Activated CD4-positive, alpha-beta T cell treated with anti-CD3 and anti-CD28 coated beads, Interleukin-10, Interleukin-2, amounts not matched to agents 100 ng/mL and 50 ng/mL, durations not matched to agents 16 hours and 8 hours (primary cell): ENCODE results near the gene CHD3.
A peak's percentile ranks its signal among the peaks of the same experiment; 100 is the strongest.

Source experiments
- DNase-seq: peaks from one replicate; pipeline ENCODE4 v3.0.0-alpha.2; 2020

Gene CHD3

DNA sequence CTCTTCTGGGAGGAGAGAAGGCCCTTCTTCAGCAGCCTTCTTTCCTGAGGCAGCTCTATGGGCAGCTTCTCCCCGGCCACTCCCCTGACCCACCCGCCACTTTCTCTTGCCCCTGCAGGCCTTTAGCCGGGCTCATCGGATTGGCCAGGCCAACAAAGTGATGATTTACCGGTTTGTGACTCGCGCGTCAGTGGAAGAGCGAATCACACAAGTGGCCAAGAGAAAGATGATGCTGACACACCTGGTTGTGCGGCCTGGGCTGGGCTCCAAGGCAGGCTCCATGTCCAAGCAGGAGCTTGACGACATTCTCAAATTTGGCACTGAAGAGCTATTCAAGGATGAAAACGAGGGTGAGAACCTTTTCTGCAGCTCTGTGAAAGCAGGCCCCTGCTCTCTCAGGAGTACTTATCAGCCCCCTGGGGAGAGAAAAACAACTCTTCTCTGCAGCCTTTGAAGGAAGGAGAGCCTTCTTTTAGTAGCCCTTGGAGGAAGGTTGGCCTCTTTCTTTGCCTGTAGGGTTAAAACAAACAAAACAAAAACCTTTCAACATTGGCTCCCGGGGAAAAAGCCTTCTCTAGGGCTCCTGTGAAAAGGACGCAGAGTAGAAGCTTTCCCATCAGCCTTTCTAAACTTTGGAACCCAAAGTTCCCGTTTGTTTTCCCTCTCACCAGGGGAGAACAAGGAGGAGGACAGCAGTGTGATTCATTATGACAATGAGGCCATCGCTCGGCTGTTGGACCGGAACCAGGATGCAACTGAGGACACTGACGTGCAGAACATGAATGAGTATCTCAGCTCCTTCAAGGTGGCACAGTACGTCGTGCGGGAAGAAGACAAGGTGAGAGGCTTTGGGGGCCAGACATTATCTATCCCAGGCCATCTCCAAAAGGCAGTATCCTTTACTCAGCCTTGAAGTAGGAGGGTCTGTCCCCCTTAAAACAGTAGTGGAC lies 14.8 kb downstream of the CHD3 start:
- DNase-seq = no peak

GRCh38 chr17:7909089-7909488 lies 20.5 kb downstream of the CHD3 start:
- DNase-seq = no peak

GRCh38 chr17:7910281-7910680 lies 21.7 kb downstream of the CHD3 start:
- DNase-seq = no peak

GRCh38 chr17:7910711-7911110 lies 22.1 kb downstream of the CHD3 start:
- DNase-seq = no peak

- no peak for DNase-seq
Observed at GRCh38 chr17:7911116-7911515, 22.5 kb downstream of the CHD3 start.

DNA sequence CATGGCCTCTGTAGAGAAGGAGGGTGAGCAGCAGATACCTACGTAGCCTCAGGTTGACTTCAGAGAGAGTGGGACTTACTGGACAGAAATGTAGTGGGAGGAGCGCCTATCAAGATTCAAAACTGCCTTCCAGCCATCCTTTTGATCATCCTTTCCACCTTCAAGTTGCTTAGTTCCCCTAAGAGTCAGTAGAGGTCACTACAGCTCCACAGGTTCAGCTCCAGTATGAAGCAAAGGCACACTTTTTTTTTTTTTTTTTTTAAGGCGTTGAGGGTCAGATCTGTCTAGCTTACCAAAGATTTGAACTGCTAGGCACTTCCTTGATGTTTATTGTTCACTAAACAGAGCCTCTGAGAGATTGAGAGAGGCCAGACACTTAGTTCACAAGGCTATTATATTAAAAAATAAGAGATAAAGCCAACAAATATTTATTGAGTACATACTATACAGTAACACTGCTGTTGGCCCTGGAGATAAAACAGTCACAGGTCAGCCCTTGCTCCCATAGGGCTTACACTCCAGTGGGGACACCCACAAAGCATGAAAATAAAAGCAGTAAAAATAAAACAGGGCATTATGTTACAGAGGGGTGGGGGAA lies 24.4 kb downstream of the CHD3 start:
- DNase-seq = peak; percentile 82

GRCh38 chr17:7915179-7915610 lies 26.6 kb downstream of the CHD3 start:
- DNase-seq = no peak

- DNase-seq = peak; percentile 90
Observed at GRCh38 chr17:7915611-7916384, 27.2 kb downstream of the CHD3 start, which contains the start of gene RNF227. Gene RNF227, minus strand, starts transcription at chr17:7916289. Its CDS starts 94 bp downstream, at chr17:7916195.

DNA sequence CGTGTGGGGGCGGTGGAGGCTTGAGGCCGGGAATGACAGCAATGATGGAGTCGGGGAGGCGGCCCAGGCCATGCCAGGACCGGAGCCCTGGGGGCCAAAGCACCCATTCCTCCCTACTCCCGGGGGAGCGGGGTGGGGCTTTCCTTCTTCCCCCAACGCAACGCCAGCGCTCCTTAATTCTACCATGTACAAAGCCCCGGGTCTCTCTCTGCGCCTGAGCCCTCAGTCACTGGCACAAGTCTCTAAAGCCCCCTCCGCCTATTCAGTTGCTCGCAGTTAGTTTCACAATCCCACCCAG lies 27.7 kb downstream of the CHD3 start:
- DNase-seq = no peak

- DNase-seq = no peak
Observed at GRCh38 chr17:7916808-7917207, 28.2 kb downstream of the CHD3 start.

- DNase-seq = no peak
Observed at GRCh38 chr17:7922269-7922844, 33.8 kb downstream of the CHD3 start.

- DNase-seq = peak; percentile 75
Observed at GRCh38 chr17:7922845-7923628, 34.4 kb downstream of the CHD3 start.

DNA sequence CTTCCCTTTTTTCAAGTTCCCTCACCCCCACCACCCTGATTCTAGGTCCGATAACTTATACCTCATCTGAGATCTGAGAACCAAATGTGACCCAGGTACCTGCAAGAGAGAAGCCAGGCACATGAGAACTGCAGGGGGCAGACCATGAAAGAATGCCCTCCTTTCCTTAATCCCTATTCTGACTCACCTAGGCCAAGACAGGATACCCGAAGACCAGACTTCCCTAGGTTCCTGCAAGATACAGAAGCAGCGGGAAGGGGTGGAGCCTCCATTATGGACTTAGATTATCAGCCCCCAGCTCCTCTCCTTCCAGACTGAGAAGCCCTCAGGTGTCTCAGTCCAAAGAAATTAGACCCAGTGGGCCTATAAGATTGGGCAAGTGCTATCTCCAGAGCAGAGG lies 39.0 kb downstream of the CHD3 start:
- no peak for DNase-seq

GRCh38 chr17:7929158-7930023 lies 40.8 kb downstream of the CHD3 start, which contains the start of gene KCNAB3:
Gene KCNAB3, minus strand, starts transcription at chr17:7929856. Its CDS starts 421 bp downstream, at chr17:7929435.
- peak; percentile 66 for DNase-seq

- no peak for DNase-seq
Observed at GRCh38 chr17:7930841-7931631, 42.4 kb downstream of the CHD3 start.

DNA sequence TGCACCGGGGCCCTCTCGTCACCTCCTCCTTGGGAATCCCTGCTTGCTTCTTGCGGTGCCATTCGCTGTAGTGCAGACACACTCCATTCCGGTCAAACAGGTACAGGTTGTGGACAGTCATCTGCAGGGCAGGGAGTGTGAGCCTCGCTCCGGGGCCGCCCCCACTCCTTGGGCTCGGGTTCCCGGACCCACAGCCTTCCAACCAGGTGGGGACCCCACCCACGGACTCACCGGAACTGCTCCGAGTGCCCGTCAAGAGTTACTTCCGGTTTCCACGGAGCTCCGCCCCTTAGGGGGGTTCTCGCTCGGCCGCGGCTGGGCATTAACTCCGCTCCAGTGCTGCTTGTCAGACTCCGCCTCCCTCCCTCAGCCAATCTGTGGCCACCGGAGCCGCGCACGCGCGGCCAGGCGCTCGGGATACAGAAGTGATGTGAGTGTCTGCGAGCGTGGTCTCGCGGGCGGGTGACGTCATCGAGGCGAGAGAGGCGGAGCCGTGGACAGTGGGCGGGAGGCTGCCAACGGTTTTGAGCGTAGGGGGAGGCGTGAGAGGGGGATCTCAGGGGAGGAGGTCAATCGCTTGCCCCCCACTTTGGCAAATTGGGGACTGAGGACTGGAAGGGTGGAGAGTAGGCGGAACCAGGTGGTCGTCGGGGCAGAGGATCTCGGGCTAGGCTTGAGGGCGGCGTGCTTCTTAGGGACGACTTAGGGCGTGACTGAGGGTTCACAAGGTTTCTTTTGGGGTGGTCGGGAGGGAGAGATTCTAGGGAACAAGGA lies 43.3 kb downstream of the CHD3 start, which contains the start of the genes CNTROB and TRAPPC1:
Gene CNTROB (plus strand): TSS at position 498 of the 774 bp plus-strand sequence. CDS start 874 bp downstream, outside the sequence.
Gene TRAPPC1 (minus strand): TSS at position 238 of the 774 bp plus-strand sequence. CDS start 117 bp downstream, at position 121.
- peak; percentile 100 for DNase-seq

GRCh38 chr17:7932483-7932891 lies 43.9 kb downstream of the CHD3 start:
- DNase-seq = peak; percentile 42

- peak; percentile 49 for DNase-seq
Observed at GRCh38 chr17:7932949-7933348, 44.4 kb downstream of the CHD3 start.

- DNase-seq = no peak
Observed at GRCh38 chr17:7935859-7936258, 47.3 kb downstream of the CHD3 start.
